Fibroblast of mammary gland (primary cell): ENCODE measurements around the gene F2RL2.

ENCODE experiments used
- DNase-seq: peaks from one replicate; pipeline ENCODE4 v3.0.0-alpha.2; 2010; ENCODE audit warnings: low read depth
- H3K4me3 ChIP-seq: 2 replicates; pipeline ENCODE4 v1.5.1; 2011; ENCODE audit warnings: low read depth, mild to moderate bottlenecking, low read length, moderate library complexity; ENCODE audit not compliant: control insufficient read depth
- TF ChIP-seq, protein P1 (sequence below): conservative IDR thresholded peaks from 2 replicates; pipeline ENCODE4 v1.5.1; 2011; ENCODE audit warnings: low read depth, low read length, inconsistent platforms; ENCODE audit not compliant: control insufficient read depth, insufficient read depth

F2RL2 gene

DNA sequence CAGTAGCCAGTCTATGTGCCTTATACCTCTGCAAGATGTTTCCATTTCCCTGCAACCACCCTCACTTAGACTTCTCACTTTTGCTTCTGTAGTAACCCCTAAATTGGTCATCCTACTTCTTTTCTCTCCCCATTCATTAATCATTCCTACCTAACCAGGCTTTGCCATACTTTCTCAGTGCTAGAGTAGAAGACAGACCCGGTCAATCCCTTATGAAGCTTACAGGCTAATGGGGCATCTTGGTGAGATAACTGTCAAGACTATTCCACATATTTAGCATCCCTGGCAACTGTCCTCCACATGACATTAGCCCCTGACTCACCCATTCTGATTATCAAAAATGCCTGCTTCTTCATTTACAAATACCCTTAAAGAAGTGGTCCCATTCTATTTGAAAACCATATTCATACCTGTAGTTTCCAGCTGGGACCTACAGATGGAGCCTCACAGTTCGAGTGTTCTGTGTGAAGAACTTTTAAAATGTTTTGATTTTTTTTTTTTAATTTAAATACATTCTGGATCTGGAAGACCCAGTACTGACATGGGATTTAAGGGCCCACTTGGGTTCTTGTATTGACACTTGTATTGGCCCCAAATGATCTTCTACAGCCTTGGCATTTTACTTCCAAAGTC is 21.0 kb downstream of the F2RL2 start:
- TF ChIP-seq, protein P1, sequence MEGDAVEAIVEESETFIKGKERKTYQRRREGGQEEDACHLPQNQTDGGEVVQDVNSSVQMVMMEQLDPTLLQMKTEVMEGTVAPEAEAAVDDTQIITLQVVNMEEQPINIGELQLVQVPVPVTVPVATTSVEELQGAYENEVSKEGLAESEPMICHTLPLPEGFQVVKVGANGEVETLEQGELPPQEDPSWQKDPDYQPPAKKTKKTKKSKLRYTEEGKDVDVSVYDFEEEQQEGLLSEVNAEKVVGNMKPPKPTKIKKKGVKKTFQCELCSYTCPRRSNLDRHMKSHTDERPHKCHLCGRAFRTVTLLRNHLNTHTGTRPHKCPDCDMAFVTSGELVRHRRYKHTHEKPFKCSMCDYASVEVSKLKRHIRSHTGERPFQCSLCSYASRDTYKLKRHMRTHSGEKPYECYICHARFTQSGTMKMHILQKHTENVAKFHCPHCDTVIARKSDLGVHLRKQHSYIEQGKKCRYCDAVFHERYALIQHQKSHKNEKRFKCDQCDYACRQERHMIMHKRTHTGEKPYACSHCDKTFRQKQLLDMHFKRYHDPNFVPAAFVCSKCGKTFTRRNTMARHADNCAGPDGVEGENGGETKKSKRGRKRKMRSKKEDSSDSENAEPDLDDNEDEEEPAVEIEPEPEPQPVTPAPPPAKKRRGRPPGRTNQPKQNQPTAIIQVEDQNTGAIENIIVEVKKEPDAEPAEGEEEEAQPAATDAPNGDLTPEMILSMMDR: peak; percentile 41
- H3K4me3 ChIP-seq: no peak overlapping the region
- peak; percentile 45 for DNase-seq

GRCh38 chr5:76601470-76601869 is 21.7 kb downstream of the F2RL2 start:
- no peak overlapping the region for H3K4me3 ChIP-seq
- TF ChIP-seq, protein P1: peak; percentile 71
- DNase-seq: peak; percentile 81

GRCh38 chr5:76600716-76601115 is 22.5 kb downstream of the F2RL2 start:
- H3K4me3 ChIP-seq: no peak overlapping the region
- no peak for DNase-seq
- TF ChIP-seq, protein P1: no peak

- no peak for DNase-seq
- H3K4me3 ChIP-seq: no peak overlapping the region
- TF ChIP-seq, protein P1: no peak
Measured at GRCh38 chr5:76598531-76598930, 24.7 kb downstream of the F2RL2 start.

DNA sequence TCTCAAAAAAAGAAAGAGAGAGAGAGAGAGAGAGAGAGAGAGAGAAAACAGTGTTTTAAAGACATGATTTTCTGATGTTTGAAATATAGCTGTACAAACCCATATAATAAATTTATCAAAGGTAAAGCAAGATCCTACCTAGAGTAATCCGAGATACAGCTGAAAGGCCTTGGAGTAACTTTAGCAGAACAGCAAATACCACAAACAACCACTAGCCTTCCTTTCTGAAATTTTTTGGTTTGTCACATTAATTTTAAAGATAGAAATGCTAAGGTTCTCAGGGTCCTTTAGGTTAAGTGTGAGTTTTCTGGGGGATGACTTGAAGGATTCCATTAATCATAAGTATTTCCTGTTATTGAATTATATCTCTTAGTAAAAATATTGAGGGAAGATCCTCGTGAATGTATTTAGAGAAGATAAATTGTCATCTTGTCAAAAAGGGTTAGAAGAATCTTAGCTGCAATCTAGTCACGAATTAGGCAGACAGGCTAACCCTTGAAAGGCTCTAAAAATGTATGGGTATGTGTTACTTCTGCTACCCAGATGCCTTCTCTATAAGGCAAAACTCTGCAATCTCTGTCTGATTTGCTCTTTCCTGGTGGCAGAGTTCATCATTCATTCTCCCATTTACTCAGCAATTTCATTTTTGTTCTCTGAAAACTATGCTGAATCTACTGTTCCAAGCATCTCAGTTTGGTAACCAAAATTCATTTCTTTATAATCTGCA is 27.3 kb downstream of the F2RL2 start:
- H3K4me3 ChIP-seq: no peak overlapping the region
- TF ChIP-seq, protein P1: no peak
- DNase-seq: no peak

DNA sequence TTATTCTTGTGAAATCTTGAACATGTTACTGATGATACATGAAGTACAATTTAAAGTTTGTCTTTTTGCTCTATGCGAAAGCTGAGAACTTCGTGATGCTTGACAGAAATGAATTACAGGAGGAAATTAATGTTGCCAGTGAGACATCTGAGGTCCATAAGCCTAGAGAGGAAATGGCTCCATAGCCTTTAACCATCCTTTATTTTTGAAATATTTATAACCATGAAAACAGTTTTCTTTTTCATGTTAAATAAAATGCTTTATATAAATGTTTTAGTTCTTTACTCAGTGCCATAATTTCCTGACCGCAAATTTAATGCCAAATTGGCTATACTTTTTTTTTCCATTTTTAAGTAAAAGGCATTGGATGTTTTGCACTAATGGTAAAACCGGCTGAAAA is 29.1 kb downstream of the F2RL2 start:
- no peak overlapping the region for H3K4me3 ChIP-seq
- no peak for DNase-seq
- TF ChIP-seq, protein P1: no peak
